Measurements from ENCODE around the gene ADARB2.
"Not testable (repeated sequence)": the region's sequence is repeated elsewhere in the genome, so short reads cannot be mapped to it uniquely, and the experiment has no call there.

Gene ADARB2

DNA sequence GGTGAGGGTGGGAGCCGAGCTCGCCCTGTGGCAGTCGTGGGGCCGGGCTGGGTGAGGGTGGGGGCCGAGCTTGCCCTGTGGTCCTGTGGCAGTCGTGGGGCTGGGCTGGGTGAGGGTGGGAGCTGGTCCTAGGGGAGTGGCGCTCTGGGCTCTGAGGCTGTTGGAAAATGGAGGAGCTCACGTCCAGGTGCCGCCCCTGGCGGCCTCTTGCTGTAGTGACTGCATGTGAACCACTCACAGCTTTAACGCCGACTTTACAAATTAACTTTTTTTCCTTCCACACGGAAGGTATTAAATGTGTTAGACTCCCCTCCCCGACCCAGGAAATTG lies 368.5 kb downstream of the ADARB2 start:
- DNase-seq (ENCODE audit: low read depth) = no peak

DNA sequence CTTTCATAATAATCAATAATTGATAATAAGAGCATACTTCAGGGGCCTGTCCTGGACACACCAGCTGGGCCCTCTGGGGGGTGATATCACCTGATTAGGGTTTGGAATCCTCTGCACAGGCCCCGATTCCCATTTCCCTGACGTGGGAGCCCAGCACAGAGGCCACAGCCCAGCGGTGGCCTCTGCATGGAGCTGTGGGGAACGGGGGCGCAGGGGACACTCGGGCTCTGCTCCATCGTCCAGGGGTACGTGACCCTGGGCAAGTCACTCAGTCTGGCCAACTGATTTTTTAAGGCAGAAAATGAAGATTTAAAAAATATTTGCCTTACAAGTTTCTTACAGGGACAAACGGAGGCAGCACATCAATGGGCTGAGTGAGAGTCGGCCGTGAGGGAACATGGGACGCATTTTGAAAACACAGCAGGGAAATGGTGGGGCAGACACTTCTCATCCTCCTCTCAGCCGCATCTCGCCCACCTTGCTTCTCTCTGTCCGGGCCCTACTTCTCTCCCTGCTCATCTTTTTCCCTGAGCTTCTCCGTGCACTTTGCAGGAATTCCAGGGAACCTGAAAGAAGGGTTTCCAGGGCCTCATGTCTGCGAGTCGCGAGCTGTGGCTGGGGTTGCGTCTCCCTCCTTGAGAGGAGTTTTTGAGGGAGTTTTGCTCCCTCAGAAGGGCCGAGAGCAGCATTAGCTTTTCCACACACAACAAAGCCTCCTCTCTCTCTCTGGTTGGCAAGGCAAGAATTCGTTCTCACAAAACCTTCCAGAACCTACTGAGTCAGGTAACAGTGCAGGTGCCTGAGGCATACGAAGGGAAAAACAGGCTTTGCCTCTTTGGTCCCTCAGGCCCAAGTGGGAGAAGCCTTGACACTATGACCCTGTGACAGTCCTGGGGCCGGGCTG lies 369.1 kb downstream of the ADARB2 start:
- DNase-seq (ENCODE audit: low read depth) = no peak

- no peak for DNase-seq (ENCODE audit: low read depth)
Measured at GRCh38 chr10:1366811-1367425, 370.4 kb downstream of the ADARB2 start.

DNA sequence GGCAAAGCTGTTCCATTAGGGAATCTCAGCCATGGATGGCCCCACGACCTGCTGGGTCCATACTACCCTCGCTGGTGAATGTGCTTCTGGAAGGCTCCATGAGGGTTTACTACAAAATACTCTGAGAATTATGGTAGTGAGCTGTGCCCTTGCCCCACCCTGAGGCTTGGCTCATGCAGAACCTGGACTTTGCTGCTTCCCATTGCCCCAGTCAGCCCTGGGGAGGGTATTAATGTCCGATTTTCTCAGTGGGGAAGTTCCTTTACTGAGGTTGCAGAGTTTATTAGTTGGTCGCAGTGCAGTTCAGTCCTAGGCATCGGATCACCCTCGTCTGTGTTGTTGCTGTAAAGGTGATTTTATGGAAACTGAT lies 371.0 kb downstream of the ADARB2 start:
- no peak for DNase-seq (ENCODE audit: low read depth)

- no peak for DNase-seq (ENCODE audit: low read depth)
Measured at GRCh38 chr10:1365540-1366321, 371.6 kb downstream of the ADARB2 start.

DNA sequence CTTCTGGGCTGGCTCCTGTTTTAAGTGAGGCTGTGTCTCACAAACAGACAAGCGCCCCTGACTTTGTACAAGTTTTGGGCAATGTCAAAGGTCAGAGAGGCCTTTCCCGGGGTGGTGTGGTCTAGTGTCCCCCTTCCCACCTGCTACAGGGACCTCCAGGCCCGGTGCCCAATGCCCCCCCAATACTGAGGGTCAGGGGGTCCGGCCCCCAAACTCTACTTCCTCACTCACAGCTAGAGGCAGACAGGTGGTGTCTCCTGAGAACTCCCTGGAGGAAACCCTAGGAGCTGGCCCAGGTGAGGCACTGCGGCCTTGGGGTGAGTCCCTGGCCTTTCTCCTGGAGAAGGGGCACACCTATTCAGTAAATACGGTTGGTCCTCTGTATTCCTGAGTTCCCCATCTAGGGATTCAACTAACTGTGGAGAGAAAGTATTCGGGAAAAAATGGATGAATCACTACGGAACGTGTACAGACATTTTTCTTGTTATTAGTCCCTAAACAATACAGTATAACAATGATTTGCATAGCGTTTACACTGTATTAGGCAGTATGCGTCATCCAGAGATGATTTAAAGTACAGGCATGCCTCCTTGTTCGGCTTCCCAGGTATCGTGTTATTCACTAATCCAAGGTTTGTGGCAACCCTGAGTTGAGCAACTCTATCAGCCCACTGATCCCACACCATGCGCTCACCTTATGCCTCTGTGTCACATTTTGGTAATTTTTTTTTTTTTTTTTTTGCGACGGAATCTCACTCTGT lies 373.0 kb downstream of the ADARB2 start:
- no peak for DNase-seq (ENCODE audit: low read depth)

GRCh38 chr10:1363446-1364121 lies 373.7 kb downstream of the ADARB2 start:
- no peak for DNase-seq (ENCODE audit: low read depth)

DNA sequence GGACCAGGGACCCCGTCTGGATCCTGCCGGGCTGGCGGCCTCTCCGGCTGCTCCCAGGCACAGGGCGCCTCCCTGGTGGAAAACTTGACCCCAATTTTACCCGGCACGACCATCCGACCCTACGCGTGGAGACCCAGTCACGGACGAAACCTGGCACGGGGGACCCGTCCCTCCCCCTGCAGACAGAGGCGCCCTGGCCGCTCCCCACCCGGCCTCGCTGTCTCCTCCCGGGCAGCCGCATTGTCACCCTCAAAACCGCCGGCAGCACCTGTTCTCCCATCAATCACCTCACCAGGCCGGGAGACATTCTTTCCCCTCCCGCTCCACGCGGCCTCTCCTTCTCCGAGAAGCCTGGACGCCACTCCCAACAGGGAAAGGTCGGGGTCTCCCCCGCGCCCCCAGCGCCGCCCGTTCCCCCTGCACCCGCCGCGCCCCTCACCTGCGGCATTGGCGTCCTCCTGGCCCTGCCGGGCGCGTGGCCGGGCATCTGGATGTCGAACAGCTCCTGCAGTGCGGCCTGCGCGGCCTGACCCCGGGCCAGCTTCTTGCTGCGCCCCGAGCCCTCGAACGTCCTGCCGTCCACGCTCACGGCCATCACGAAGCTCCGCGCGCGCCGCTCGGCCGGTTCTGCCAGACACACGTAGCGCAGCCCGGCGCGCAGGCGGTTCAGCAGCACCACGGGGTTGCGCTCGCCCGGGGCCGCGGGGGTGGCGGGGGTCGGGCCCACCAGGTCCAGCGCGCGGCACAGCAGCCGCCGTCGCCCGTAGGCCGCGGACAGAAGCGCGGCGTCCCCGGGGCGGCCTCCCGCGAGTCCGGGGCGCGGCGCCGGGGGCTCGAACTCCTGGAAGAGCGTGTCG lies 374.5 kb downstream of the ADARB2 start:
- DNase-seq (ENCODE audit: low read depth) = no peak

DNA sequence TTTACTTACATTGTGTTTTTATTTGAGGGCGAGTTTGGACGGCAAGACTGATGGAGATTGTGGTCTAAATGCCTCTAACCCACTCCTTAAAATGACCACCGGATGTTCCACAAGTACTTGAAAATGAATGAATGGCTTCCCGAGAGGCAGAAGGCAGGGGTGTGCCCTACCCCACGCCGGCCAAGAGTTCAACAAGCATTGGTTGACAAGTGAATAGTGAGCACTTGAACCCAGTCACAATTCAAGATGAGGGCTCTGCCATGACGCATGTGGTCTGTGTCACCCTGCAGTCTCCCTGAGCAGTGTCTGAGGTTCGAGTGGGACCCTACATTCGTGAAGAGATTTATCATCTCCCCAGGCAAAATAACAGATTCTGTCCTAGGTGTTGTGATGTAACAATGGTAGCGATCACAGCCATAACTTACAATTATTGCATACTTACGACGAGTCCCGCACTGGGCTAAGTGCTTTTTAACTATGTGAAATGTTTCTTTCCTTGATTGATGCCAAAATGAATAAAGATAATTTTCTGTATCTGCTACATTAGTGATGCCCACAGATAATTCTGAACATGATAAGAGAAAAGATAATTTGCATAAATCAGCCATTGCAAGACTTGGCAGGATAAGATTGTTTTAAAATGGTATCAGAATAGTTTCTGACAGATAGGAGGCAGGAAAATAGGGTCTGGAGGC lies 375.8 kb downstream of the ADARB2 start:
- no peak for DNase-seq (ENCODE audit: low read depth)

DNA sequence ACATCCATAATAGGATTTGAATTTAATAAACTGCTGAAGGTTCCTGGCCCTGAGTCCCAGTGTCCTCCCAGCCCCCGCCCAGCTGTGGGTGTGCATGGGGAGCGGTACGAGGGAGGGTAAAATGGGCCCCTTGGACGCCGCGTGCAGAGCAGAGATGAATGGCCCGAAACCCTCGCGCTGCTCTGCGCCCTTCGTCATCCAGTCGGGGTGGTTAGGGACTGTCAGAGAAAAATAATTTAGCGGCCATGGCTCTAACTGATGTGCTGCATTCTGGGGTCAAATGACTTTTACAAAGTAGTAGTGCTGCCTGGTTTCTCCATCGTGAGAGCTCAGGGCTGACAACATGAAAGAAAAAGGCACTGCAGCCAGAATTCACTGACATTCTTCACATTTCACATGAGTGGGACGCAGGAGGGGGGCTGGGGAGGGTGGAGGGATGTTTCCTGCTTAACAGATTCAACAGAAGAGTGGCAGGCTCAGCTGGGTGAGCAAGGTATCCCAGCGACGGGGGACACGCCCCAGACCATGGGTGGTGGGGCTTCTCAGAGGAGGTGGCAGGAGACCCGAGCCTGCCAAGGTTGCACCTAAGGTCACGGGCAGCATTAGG lies 376.7 kb downstream of the ADARB2 start:
- DNase-seq (ENCODE audit: low read depth) = no peak

DNA sequence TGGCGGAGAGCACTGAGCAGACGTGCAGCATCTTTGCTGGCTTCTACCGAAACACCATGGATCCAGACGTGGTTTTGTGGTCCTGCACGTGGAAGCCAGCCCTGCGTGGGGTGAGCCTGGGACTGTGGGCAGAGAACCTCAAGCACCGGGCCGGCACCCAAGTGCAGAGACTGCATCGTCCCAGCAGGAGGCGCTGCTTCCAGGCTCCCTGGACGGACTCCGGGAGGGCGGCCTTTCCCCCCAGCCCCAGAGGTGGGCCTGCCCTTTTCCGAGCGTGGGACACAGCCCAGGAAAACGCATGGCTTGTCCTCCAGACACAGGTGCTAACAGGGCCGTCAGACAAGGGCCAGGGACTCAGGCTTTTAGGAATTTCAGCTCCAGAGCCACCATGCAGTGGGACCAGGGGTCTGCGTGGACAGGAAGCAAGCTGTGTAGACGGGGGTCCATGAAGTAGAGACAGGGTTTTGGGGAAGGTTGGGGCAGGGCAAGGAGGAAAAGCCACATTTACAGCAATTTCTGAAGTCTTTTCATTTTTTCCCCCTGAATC lies 377.2 kb downstream of the ADARB2 start:
- DNase-seq (ENCODE audit: low read depth) = no peak

GRCh38 chr10:1359626-1359955 lies 377.7 kb downstream of the ADARB2 start:
- DNase-seq (ENCODE audit: low read depth) = no peak

- no peak for DNase-seq (ENCODE audit: low read depth)
Measured at GRCh38 chr10:1358860-1359625, 378.3 kb downstream of the ADARB2 start.

DNA sequence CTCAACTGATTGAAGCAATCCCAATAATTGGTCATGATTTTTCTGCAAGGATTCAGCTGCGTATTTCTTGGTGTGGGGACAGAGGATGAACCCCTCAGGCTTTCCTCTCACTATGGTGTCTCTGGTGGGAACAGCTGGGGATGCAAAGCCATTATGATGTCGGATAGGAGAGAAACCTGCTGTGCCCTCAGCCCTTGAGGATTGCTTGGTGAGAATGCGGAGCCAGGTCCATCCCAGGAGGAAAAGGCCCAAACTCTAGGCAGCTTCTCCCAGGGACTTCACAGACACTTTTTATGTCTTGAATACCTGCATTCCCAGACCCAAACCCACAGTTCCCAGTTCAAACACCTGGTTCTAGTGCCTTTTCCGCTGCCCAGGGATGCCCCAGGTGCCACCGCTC lies 379.2 kb downstream of the ADARB2 start:
- no peak for DNase-seq (ENCODE audit: low read depth)

DNA sequence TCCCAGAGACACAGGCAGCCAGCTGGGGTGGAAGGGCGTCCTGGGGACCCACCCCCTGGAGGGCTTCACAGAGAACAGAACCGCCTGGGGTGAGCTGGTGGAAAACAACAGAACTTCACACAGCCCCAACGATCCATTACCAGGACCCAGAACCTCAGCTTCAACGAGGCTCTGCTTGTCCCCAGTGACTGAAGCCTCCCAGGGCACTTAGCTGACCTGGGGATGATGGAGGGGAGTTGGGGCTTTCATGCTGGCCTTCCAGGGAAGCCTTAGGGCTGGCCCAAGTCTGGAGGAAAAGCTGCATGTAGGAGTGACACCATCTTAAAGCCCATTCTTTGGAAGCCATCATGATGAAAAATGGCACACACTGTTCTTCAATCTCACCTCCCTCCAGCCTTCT lies 381.0 kb downstream of the ADARB2 start:
- no peak for DNase-seq (ENCODE audit: low read depth)

- DNase-seq (ENCODE audit: low read depth) = no peak
Measured at GRCh38 chr10:1354809-1355710, 382.3 kb downstream of the ADARB2 start.

DNA sequence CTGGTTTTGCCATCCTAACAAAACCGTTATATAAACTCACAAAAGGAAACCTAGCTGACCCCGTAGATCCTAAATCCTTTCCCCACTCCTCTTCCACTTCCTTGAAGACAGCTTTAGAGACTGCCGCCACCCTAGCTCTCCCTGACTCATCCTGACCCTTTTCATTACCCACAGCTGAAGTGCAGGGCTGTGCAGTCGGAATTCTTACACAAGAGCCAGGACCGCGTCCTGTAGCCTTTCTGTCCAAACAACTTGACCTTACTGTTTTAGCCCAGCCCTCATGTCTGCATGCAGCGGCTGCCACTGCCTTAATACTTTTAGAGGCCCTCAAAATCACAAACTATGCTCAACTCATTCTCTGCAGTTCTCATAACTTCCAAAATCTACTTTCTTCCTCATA lies 385.0 kb downstream of the ADARB2 start:
- DNase-seq (ENCODE audit: low read depth) = not testable (repeated sequence)

GRCh38 chr10:1348773-1349050 lies 388.6 kb downstream of the ADARB2 start:
- DNase-seq (ENCODE audit: low read depth) = no peak

Data from stimulated activated CD8-positive, alpha-beta memory T cell treated with anti-CD3 and anti-CD28 coated beads, Interleukin-12 subunit alpha, Interleukin-12 subunit beta, amount 100 ng/mL, for 4 hours (primary cell).